HCT116 (cell line): Measurements from ENCODE around the gene ASCL2. TPM values are rescaled to one million over a fixed set of nuclear protein-coding genes. Genes with fewer than 3 reads are reported as not detected.

ENCODE experiments used
- ATAC-seq: fragments of 200-7000 bp; cut with Tn5 transposase; 2 replicates; pipeline ENCODE4 v1.9.1; 2020; ENCODE audit warnings: mild to moderate bottlenecking, moderate library complexity
- BruUV-seq: library from RNA; stranded (reverse); fragments of 400-500 nt; replicated peaks from 2 replicates; lab custom pipeline; 2021; lab: Mats Ljungman, UMichigan
- CTCF ChIA-PET: fragments of 300-600 bp; sonication (Branson Sonifier 250); formaldehyde crosslinking; loops from one replicate; lab custom pipeline; 2021; ENCODE audit warnings: antibody characterized with exemption; lab: Charles Lee
- POLR2A ChIA-PET: fragments of 300-600, 350-600 bp; sonication (Branson Sonifier 250); formaldehyde crosslinking; loops from one replicate; lab custom pipeline; 2021; ENCODE audit warnings: antibody characterized with exemption; lab: Charles Lee
- RAD21 ChIA-PET, 2 experiments: fragments of 300-600 bp; sonication (Branson Sonifier 250); formaldehyde crosslinking; loops; one replicate each; lab custom pipeline; 2023; ENCODE audit warnings: low total read pairs in 2 of 2; ENCODE audit not compliant: uncharacterized antibody in 2 of 2, unreplicated experiment in 2 of 2, low non-redundant PET in 1 of 2; lab: Charles Lee
- DNase-seq: peaks from one replicate; pipeline ENCODE4 v3.0.0-alpha.2; 2010; ENCODE audit warnings: low read depth, low spot score
- H2AFZ ChIP-seq: fragments of 200-600 bp; shearing (Covaris generic), sonication (generic); 2 replicates; pipeline ENCODE4 v1.6.1; 2017; ENCODE audit warnings: low read depth, mixed run types, mixed read lengths, antibody characterized with exemption, low read length; ENCODE audit not compliant: poor library complexity, severe bottlenecking
- H3K27ac ChIP-seq: 2 replicates; pipeline ENCODE4 v1.5.1; 2012; ENCODE audit warnings: low read depth, low read length
- H3K27me3 ChIP-seq: fragments of 200-600 bp; sonication (generic); 2 replicates; pipeline ENCODE4 v1.6.1; 2016; ENCODE audit warnings: mixed run types, low read length, mixed read lengths; ENCODE audit not compliant: insufficient read depth
- H3K36me3 ChIP-seq, 2 experiments: fragments of 200-500 bp in 1 of 2; fragments of 200-600 bp in 1 of 2; sonication (Bioruptor generic) in 1 of 2; sonication (generic) in 1 of 2; 2 replicates each; pipeline versions ENCODE4 v1.5.1 to v1.6.1; 2014 to 2016; ENCODE audit warnings: low read length in 2 of 2, inconsistent platforms in 1 of 2, mixed read lengths in 1 of 2, mixed run types in 1 of 2; ENCODE audit not compliant: insufficient read depth in 2 of 2, control insufficient read depth in 1 of 2
- H3K4me1 ChIP-seq, 2 experiments: fragments of 200-600 bp in 1 of 2; sonication (generic) in 1 of 2; 2 replicates each; pipeline versions ENCODE4 v1.5.1 to v1.6.1; 2012 to 2017; ENCODE audit warnings: low read length in 2 of 2, inconsistent platforms in 1 of 2, mild to moderate bottlenecking in 1 of 2, mixed read lengths in 1 of 2, mixed run types in 1 of 2, moderate library complexity in 1 of 2; ENCODE audit not compliant: insufficient read depth in 2 of 2, control insufficient read depth in 1 of 2
- H3K4me2 ChIP-seq: fragments of 200-600 bp; sonication (generic); 2 replicates; pipeline ENCODE4 v1.6.1; 2017; ENCODE audit warnings: mixed run types, low read length, mixed read lengths
- H3K4me3 ChIP-seq, 2 experiments: fragments of 200-600 bp in 1 of 2; sonication (generic) in 1 of 2; replicated peaks in 1 of 2; 2 replicates each; pipeline ENCODE4 v1.5.1; 2011 to 2016; ENCODE audit warnings: low read length in 2 of 2, control low read depth in 1 of 2, low read depth in 1 of 2, mild to moderate bottlenecking in 1 of 2, mixed read lengths in 1 of 2, mixed run types in 1 of 2
- H3K79me2 ChIP-seq: fragments of 200-600 bp; sonication (generic); 2 replicates; pipeline ENCODE4 v1.6.1; 2017; ENCODE audit warnings: mild to moderate bottlenecking, mixed run types, low read length, moderate library complexity, mixed read lengths; ENCODE audit not compliant: insufficient read depth
- H3K9ac ChIP-seq: fragments of 200-600 bp; sonication (generic); 2 replicates; pipeline ENCODE4 v1.6.1; 2016; ENCODE audit warnings: low read length, mixed read lengths
- H3K9me2 ChIP-seq: fragments of 200-600 bp; sonication (generic), shearing (Covaris generic); 2 replicates; pipeline ENCODE4 v1.6.1; 2017; ENCODE audit warnings: mixed run types, mild to moderate bottlenecking, moderate library complexity; ENCODE audit not compliant: insufficient read depth
- H3K9me3 ChIP-seq, 2 experiments: fragments of 200-500 bp in 1 of 2; fragments of 200-600 bp in 1 of 2; sonication (Bioruptor generic) in 1 of 2; sonication (generic) in 1 of 2; 2 replicates each; pipeline ENCODE4 v1.6.1; 2014 to 2017; ENCODE audit warnings: low read length in 2 of 2, mixed read lengths in 2 of 2, inconsistent platforms in 1 of 2, low read depth in 1 of 2, mild to moderate bottlenecking in 1 of 2, mixed run types in 1 of 2, moderate library complexity in 1 of 2; ENCODE audit not compliant: control insufficient read depth in 1 of 2, insufficient read depth in 1 of 2
- H4K20me1 ChIP-seq: fragments of 200-600 bp; sonication (generic), shearing (Covaris generic); 2 replicates; pipeline ENCODE4 v1.6.1; 2017; ENCODE audit warnings: mixed run types, mild to moderate bottlenecking, moderate library complexity; ENCODE audit not compliant: insufficient read depth
- ATF3 ChIP-seq: IDR thresholded peaks from 2 replicates; pipeline ENCODE4 v1.6.1; 2012
- CBX3 ChIP-seq: IDR thresholded peaks from 2 replicates; pipeline ENCODE4 v1.6.1; 2012; ENCODE audit warnings: low read depth
- ELF1 ChIP-seq: IDR thresholded peaks from 2 replicates; pipeline ENCODE4 v1.6.1; 2012; ENCODE audit warnings: low read depth, borderline replicate concordance
- EZH2phosphoT487 ChIP-seq: fragments of 200-600 bp; IDR thresholded peaks from 2 replicates; pipeline ENCODE4 v1.6.1; 2018; ENCODE audit warnings: antibody characterized with exemption, borderline replicate concordance
- FOSL1 ChIP-seq: IDR thresholded peaks from 2 replicates; pipeline ENCODE4 v1.6.1; 2012; ENCODE audit warnings: low read depth
- JUND ChIP-seq: IDR thresholded peaks from 2 replicates; pipeline ENCODE4 v1.6.1; 2012
- POLR2A ChIP-seq: IDR thresholded peaks from 2 replicates; pipeline ENCODE4 v1.7.0; 2011; ENCODE audit warnings: borderline replicate concordance; ENCODE audit not compliant: insufficient read depth, insufficient read length; ENCODE audit errors: extremely low read depth
- RAD21 ChIP-seq: IDR thresholded peaks from 2 replicates; pipeline ENCODE4 v1.6.1; 2012; ENCODE audit warnings: low read depth, mild to moderate bottlenecking
- REST ChIP-seq: IDR thresholded peaks from 2 replicates; pipeline ENCODE4 v1.6.1; 2012; ENCODE audit warnings: low read depth
- SIN3A ChIP-seq: IDR thresholded peaks from 2 replicates; pipeline ENCODE4 v1.6.1; 2012; ENCODE audit warnings: low read depth
- SRF ChIP-seq: IDR thresholded peaks from 2 replicates; pipeline ENCODE4 v1.6.1; 2012; ENCODE audit warnings: low read depth
- YY1 ChIP-seq: IDR thresholded peaks from 2 replicates; pipeline ENCODE4 v1.6.1; 2011; ENCODE audit warnings: low read length, low read depth, moderate library complexity, mild to moderate bottlenecking; ENCODE audit not compliant: insufficient replicate concordance; ENCODE audit errors: extremely low read depth
- ZNF274 ChIP-seq: fragments of 200-500 bp; sonication (Bioruptor generic); IDR thresholded peaks from 2 replicates; pipeline ENCODE4 v1.6.1; 2014; ENCODE audit warnings: mild to moderate bottlenecking, low read depth, low read length, inconsistent platforms
- intact Hi-C: fragments of 100-400 bp; cut with micrococcal nuclease; formaldehyde crosslinking; loops from 2 replicates; pipeline ENCODE4 v1.10.0; 2022
- total RNA-seq: library from RNA; stranded (reverse); gene quantifications from one replicate; pipeline ENCODE4 v1.2.1, GENCODE V29; 2021; ENCODE audit not compliant: unreplicated experiment
- TF ChIP-seq, protein P1 (sequence below), 3 experiments: fragments of 200-600 bp in 1 of 3; sonication (generic) in 1 of 3; IDR thresholded peaks in 2 of 3; conservative IDR thresholded peaks in 1 of 3; 2 replicates each; pipeline ENCODE4 v1.5.1; 2012 to 2017; ENCODE audit warnings: low read depth in 2 of 3, low read length in 2 of 3, antibody characterized with exemption in 1 of 3, borderline replicate concordance in 1 of 3, control low read depth in 1 of 3, mild to moderate bottlenecking in 1 of 3, mixed read lengths in 1 of 3, mixed run types in 1 of 3, moderate library complexity in 1 of 3; ENCODE audit not compliant: insufficient read depth in 1 of 3

Gene ASCL2
- total RNA-seq, 1 experiment from 2014 or later: not detected

- intact Hi-C loops: no loop called here
- POLR2A ChIA-PET: interaction anchor here (0.6 kb wide), 1 partner anchor 746 kb away, joined by 3 read pairs; no protein-coding TSS in a partner anchor
- H3K9me2 ChIP-seq: no peaks in the 10 kb centered on the region
- H3K4me1 ChIP-seq: peaks cover 0 to 10% of the 10 kb centered on the region in 2 experiments; a peak in 2 of 4 replicates
- no peaks in the 10 kb centered on the region for H3K36me3 ChIP-seq
- RAD21 ChIA-PET: no interaction called here
- CTCF ChIA-PET: no interaction called here
- no peaks in the 10 kb centered on the region for H3K9me3 ChIP-seq
- H3K27me3 ChIP-seq: no peaks in the 10 kb centered on the region
- BruUV-seq: no TSS peak
- DNase-seq (no peak), ATAC-seq (no peak)
- TF ChIP-seq ZNF274 (no peak), REST (no peak), POLR2A (no peak), JUND (no peak), SIN3A (no peak), CBX3 (no peak), FOSL1 (no peak), YY1 (no peak), EZH2phosphoT487 (no peak), ATF3 (no peak), ELF1 (no peak), RAD21 (no peak), SRF (no peak)
- TF ChIP-seq, protein P1, sequence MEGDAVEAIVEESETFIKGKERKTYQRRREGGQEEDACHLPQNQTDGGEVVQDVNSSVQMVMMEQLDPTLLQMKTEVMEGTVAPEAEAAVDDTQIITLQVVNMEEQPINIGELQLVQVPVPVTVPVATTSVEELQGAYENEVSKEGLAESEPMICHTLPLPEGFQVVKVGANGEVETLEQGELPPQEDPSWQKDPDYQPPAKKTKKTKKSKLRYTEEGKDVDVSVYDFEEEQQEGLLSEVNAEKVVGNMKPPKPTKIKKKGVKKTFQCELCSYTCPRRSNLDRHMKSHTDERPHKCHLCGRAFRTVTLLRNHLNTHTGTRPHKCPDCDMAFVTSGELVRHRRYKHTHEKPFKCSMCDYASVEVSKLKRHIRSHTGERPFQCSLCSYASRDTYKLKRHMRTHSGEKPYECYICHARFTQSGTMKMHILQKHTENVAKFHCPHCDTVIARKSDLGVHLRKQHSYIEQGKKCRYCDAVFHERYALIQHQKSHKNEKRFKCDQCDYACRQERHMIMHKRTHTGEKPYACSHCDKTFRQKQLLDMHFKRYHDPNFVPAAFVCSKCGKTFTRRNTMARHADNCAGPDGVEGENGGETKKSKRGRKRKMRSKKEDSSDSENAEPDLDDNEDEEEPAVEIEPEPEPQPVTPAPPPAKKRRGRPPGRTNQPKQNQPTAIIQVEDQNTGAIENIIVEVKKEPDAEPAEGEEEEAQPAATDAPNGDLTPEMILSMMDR (IDR thresholded peaks at IDR 0.05 in 2 of 3, conservative IDR thresholded peaks at IDR 0.05 in 1 of 3; ENCODE audit: borderline replicate concordance in 1 of 3, insufficient read depth in 1 of 3, low read depth in 2 of 3, low read length in 2 of 3): no peak
- H2AFZ ChIP-seq: no peak overlapping the region
- H3K27ac ChIP-seq: no peak overlapping the region; the same call in 1 of the 2 replicates
- H3K4me3 ChIP-seq: peak overlapping the region in 1 of 2 experiments; percentile 56; a peak in 2 of 4 replicates
- no peak overlapping the region for H3K9ac ChIP-seq
- H4K20me1 ChIP-seq: no peaks in the 10 kb centered on the region
- H3K4me2 ChIP-seq: peak overlapping the region; percentile 69
- no peaks in the 10 kb centered on the region for H3K79me2 ChIP-seq
These were observed 2.3 kb downstream of the ASCL2 start for GRCh38 chr11:2267851-2268728.
